ENCODE measurements around the gene MANSC4. TPM values are rescaled to one million over a fixed set of nuclear protein-coding genes. Genes with fewer than 3 reads are reported as not detected.

MANSC4 gene
- polyA plus RNA-seq, 3 donors, result 0.08 TPM; not detected in 2

Other genes starting within 250 kb of the MANSC4 start
- gene REP15, start 83.8 kb downstream of the MANSC4 start, polyA plus RNA-seq, result 1 to 10 TPM in 2 of 3 donors, under 1 TPM in 1; 0.30 to 5.2 (median 3.3) TPM
- gene MRPS35, start 69.4 kb downstream of the MANSC4 start, polyA plus RNA-seq, result 10 to 100 TPM; 14.1 to 33.6 (median 27.8) TPM
- 1 to 10 TPM; 8.0 to 9.7 (median 8.2) TPM for gene KLHL42, start within 50 bp of the MANSC4 start, polyA plus RNA-seq
- gene PTHLH, start 192.5 kb upstream of the MANSC4 start, polyA plus RNA-seq, result under 1 TPM in 2 of 3 donors, not detected in 1; 0.08 to 0.61 TPM